K562 (cell line): ENCODE results near the gene PGM2. TPM values are rescaled to one million over a fixed set of nuclear protein-coding genes. Genes with fewer than 3 reads are reported as not detected.
A peak's percentile ranks its signal among the peaks of the same experiment; 100 is the strongest.

Source experiments
- SIX5 ChIP-seq, 2 experiments: IDR thresholded peaks; 2 replicates each; pipeline ENCODE4 v1.6.1; 2011; ENCODE audit warnings: low read length in 2 of 2, borderline replicate concordance in 1 of 2, low read depth in 1 of 2, mild to moderate bottlenecking in 1 of 2, moderate library complexity in 1 of 2; ENCODE audit not compliant: insufficient read depth in 1 of 2
- polyA plus RNA-seq, 8 experiments: library from polyadenylated mRNA; depleted of rRNA in 4 of 8; stranded (reverse) in 5 of 8; unstranded in 3 of 8; fragments of >200 nt; fragmentation: Nextera tagmentation in 2 of 8; fragmentation: Illumina TruSeq in 1 of 8; extraction: Ambion mirVana in 2 of 8; extraction: Trizol in 1 of 8; gene quantifications; 2 replicates each; pipeline versions ENCODE4 v1.2.1 to v1.2.3, GENCODE V29; 2011 to 2014; ENCODE audit warnings: inconsistent platforms in 1 of 8, missing spikeins in 1 of 8
- total RNA-seq, 7 experiments: library from RNA; depleted of rRNA in 6 of 7; stranded (reverse); fragments of >200 nt in 6 of 7; fragmentation: Illumina TruSeq in 2 of 7; extraction: Trizol in 2 of 7; gene quantifications; 2 replicates each; pipeline versions ENCODE4 v1.2.1 to v1.2.3, GENCODE V29; 2011 to 2021; ENCODE audit warnings: low replicate concordance in 1 of 7
- TF ChIP-seq, protein P1 (sequence below), 2 experiments: fragments of 450-650 bp; formaldehyde crosslinking in 1 of 2; IDR thresholded peaks; 2 replicates each; pipeline versions ENCODE4 v1.4.0 to v1.6.1; 2014 to 2020; ENCODE audit warnings: mild to moderate bottlenecking in 2 of 2, borderline replicate concordance in 1 of 2, low read depth in 1 of 2

Gene PGM2
- total and polyA plus RNA-seq, 9 of the 15 experiments (the other 6 are each of a cell fraction or from before 2014, with no cell fraction given) = 15.2 to 77.3 (median 51.4) TPM

DNA sequence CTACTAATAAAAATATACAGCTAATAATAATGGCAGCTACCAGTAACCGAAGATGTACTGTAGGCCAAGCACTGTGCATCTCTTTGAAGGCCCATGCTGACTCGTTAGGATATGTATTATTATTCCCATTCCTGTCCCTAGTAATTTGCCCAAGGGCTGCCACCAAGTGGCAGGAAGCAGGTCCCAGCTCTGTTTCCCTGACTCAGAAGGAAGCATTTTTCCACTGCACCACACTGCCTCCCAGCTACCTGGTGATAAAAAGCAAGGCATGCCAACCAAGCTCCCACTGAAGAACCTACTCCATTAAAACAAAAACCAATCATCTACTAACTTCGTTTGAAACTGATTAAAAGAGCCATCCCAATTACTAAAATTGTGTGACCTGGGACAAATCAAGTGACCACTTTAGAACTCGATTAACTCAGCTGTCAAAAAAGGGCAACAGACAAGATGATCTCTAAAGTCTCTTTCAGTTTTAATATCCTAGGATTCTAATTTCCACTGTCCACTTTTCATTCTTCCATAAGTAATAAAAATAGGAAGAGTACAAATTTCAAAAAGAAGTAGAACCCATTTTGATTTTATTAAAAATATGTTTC, 24.3 kb upstream of the PGM2 start (continued):
- TF ChIP-seq, protein P1, sequence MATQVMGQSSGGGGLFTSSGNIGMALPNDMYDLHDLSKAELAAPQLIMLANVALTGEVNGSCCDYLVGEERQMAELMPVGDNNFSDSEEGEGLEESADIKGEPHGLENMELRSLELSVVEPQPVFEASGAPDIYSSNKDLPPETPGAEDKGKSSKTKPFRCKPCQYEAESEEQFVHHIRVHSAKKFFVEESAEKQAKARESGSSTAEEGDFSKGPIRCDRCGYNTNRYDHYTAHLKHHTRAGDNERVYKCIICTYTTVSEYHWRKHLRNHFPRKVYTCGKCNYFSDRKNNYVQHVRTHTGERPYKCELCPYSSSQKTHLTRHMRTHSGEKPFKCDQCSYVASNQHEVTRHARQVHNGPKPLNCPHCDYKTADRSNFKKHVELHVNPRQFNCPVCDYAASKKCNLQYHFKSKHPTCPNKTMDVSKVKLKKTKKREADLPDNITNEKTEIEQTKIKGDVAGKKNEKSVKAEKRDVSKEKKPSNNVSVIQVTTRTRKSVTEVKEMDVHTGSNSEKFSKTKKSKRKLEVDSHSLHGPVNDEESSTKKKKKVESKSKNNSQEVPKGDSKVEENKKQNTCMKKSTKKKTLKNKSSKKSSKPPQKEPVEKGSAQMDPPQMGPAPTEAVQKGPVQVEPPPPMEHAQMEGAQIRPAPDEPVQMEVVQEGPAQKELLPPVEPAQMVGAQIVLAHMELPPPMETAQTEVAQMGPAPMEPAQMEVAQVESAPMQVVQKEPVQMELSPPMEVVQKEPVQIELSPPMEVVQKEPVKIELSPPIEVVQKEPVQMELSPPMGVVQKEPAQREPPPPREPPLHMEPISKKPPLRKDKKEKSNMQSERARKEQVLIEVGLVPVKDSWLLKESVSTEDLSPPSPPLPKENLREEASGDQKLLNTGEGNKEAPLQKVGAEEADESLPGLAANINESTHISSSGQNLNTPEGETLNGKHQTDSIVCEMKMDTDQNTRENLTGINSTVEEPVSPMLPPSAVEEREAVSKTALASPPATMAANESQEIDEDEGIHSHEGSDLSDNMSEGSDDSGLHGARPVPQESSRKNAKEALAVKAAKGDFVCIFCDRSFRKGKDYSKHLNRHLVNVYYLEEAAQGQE (IDR thresholded peaks at IDR 0.05; ENCODE audit: borderline replicate concordance) = peak; percentile 64; the same call in 1 of the 2 replicates
- TF ChIP-seq, protein P1 (CRISPR knock-in tag; IDR thresholded peaks at IDR 0.05; ENCODE audit: low read depth) = no peak
- TF ChIP-seq SIX5 (IDR thresholded peaks at IDR 0.05; ENCODE audit: borderline replicate concordance in 1 of 2, insufficient read depth in 1 of 2, low read depth in 1 of 2, low read length in 2 of 2) = no peak
